Astrocyte (in vitro differentiated cells and primary cell): Measurements from ENCODE around the gene GFER. TPM values are rescaled to one million over a fixed set of nuclear protein-coding genes. Genes with fewer than 3 reads are reported as not detected.

Experiments used
- DNase-seq: peaks from one replicate; pipeline ENCODE4 v3.0.0-alpha.2; 2010; ENCODE audit warnings: low read depth
- FAIRE-seq: peaks from 2 replicates; lab custom pipeline; 2011; peaks lifted over from hg19 to GRCh38; lab: Jason Lieb, UNC
- H2AFZ ChIP-seq: 2 replicates; pipeline ENCODE4 v1.6.0; 2012; ENCODE audit warnings: low read depth, low read length, inconsistent platforms
- H3K27ac ChIP-seq: 2 replicates; pipeline ENCODE4 v1.5.1; 2011; ENCODE audit warnings: low read depth, low read length, inconsistent platforms
- H3K27me3 ChIP-seq: 2 replicates; pipeline ENCODE4 v1.6.0; 2011; ENCODE audit warnings: low read length, inconsistent platforms; ENCODE audit not compliant: insufficient read depth
- H3K36me3 ChIP-seq: 2 replicates; pipeline ENCODE4 v1.5.1; 2011; ENCODE audit warnings: low read length, inconsistent platforms; ENCODE audit not compliant: insufficient read depth
- H3K4me1 ChIP-seq: 2 replicates; pipeline ENCODE4 v1.5.1; 2011; ENCODE audit warnings: low read length, inconsistent platforms; ENCODE audit not compliant: insufficient read depth
- H3K4me2 ChIP-seq: 2 replicates; pipeline ENCODE4 v1.6.0; 2012; ENCODE audit warnings: low read length, inconsistent platforms
- H3K4me3 ChIP-seq: 2 replicates; pipeline ENCODE4 v1.5.1; 2011; ENCODE audit warnings: low read depth, mild to moderate bottlenecking, low read length, inconsistent platforms; ENCODE audit not compliant: insufficient read depth
- H3K79me2 ChIP-seq: 2 replicates; pipeline ENCODE4 v1.6.0; 2012; ENCODE audit warnings: mild to moderate bottlenecking, low read length, inconsistent platforms; ENCODE audit not compliant: insufficient read depth
- H3K9ac ChIP-seq: 2 replicates; pipeline ENCODE4 v1.6.0; 2012; ENCODE audit warnings: mild to moderate bottlenecking, low read length, inconsistent platforms
- H3K9me3 ChIP-seq: 2 replicates; pipeline ENCODE4 v1.5.1; 2012; ENCODE audit warnings: low read depth, mild to moderate bottlenecking, low read length, inconsistent platforms; ENCODE audit not compliant: insufficient read depth
- H4K20me1 ChIP-seq: 2 replicates; pipeline ENCODE4 v1.6.0; 2012; ENCODE audit warnings: low read length, inconsistent platforms; ENCODE audit not compliant: insufficient read depth
- H3K27ac Mint-ChIP-seq: one replicate; pipeline ENCODE4 v1.8.0; 2021; ENCODE audit warnings: mild to moderate bottlenecking, mixed read lengths; ENCODE audit not compliant: unreplicated experiment
- H3K27me3 Mint-ChIP-seq: one replicate; pipeline ENCODE4 v1.8.0; 2021; ENCODE audit warnings: low read depth, mixed read lengths; ENCODE audit not compliant: unreplicated experiment
- H3K36me3 Mint-ChIP-seq: one replicate; pipeline ENCODE4 v1.8.0; 2021; ENCODE audit warnings: low read depth, mixed read lengths; ENCODE audit not compliant: unreplicated experiment
- H3K4me1 Mint-ChIP-seq: one replicate; pipeline ENCODE4 v1.8.0; 2021; ENCODE audit warnings: low read depth, mixed read lengths; ENCODE audit not compliant: unreplicated experiment
- H3K4me3 Mint-ChIP-seq: one replicate; pipeline ENCODE4 v1.8.0; 2021; ENCODE audit warnings: mild to moderate bottlenecking, moderate library complexity, mixed read lengths; ENCODE audit not compliant: unreplicated experiment
- H3K9me3 Mint-ChIP-seq: one replicate; pipeline ENCODE4 v1.8.0; 2021; ENCODE audit warnings: mild to moderate bottlenecking, mixed read lengths; ENCODE audit not compliant: unreplicated experiment
- EZH2 ChIP-seq: IDR thresholded peaks from 2 replicates; pipeline ENCODE4 v1.6.1; 2012; ENCODE audit warnings: mild to moderate bottlenecking, low read length, inconsistent platforms; ENCODE audit not compliant: insufficient read depth
- total RNA-seq: library from RNA; stranded (reverse); gene quantifications from 2 replicates; pipeline ENCODE4 v1.2.1, GENCODE V29; 2021
- TF ChIP-seq, protein P1 (sequence below): IDR thresholded peaks from 2 replicates; pipeline ENCODE4 v1.5.1; 2011; ENCODE audit warnings: low read depth, mild to moderate bottlenecking, inconsistent platforms, low read length, moderate library complexity; ENCODE audit not compliant: insufficient read depth

The GFER gene
- total RNA-seq, 1 donor from 2014 or later: 30.4 TPM

DNA sequence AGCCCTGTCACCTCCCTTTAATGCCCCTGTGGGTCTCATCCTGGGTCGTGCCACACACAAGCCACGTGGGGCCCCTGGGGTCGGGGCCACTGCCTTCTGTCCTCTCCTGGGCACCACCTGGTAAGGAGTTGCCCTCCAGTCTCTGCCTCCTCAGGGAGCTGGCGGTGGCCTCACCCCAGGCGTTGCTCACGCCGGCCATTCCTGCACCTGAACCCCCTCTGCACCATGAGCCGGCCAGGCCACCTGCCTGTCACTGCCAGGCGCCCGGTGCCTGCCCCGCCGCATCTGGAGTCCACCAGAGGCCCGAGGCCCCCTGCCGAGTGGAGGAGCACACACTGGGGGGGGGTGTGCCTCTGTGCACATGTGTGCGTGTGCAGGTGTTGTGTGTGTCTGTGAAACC, 53.1 kb downstream of the GFER start:
- H3K36me3 Mint-ChIP-seq: no peaks in the 10 kb centered on the region
- no peaks in the 10 kb centered on the region for H3K27me3 ChIP-seq

More for the DNA sequence above, 53.1 kb downstream of the GFER start:
- Histone ChIP-seq H3K27ac (no peak overlapping the region), H3K4me2 (no peak overlapping the region), H3K79me2 (peaks cover 45% of the 10 kb centered on the region), H2AFZ (no peak overlapping the region), H3K36me3 (no peaks in the 10 kb centered on the region), H3K4me1 (peaks cover 83% of the 10 kb centered on the region), H3K4me3 (no peak overlapping the region), H3K9ac (no peak overlapping the region), H3K9me3 (no peaks in the 10 kb centered on the region), H4K20me1 (peaks cover 3% of the 10 kb centered on the region)
- Mint-ChIP-seq H3K9me3 (no peaks in the 10 kb centered on the region), H3K4me1 (peaks cover 15% of the 10 kb centered on the region), H3K4me3 (no peak overlapping the region), H3K27ac (no peak overlapping the region), H3K27me3 (no peaks in the 10 kb centered on the region)
- DNase-seq (no peak), FAIRE-seq (no peak)
- no peak for TF ChIP-seq EZH2
- TF ChIP-seq, protein P1, sequence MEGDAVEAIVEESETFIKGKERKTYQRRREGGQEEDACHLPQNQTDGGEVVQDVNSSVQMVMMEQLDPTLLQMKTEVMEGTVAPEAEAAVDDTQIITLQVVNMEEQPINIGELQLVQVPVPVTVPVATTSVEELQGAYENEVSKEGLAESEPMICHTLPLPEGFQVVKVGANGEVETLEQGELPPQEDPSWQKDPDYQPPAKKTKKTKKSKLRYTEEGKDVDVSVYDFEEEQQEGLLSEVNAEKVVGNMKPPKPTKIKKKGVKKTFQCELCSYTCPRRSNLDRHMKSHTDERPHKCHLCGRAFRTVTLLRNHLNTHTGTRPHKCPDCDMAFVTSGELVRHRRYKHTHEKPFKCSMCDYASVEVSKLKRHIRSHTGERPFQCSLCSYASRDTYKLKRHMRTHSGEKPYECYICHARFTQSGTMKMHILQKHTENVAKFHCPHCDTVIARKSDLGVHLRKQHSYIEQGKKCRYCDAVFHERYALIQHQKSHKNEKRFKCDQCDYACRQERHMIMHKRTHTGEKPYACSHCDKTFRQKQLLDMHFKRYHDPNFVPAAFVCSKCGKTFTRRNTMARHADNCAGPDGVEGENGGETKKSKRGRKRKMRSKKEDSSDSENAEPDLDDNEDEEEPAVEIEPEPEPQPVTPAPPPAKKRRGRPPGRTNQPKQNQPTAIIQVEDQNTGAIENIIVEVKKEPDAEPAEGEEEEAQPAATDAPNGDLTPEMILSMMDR: no peak

Other genes starting within 250 kb of the GFER start
- gene NME3, start 212.7 kb upstream of the GFER start, total RNA-seq: 36.3 and 42.7 TPM in 2 replicates
- 21.4 and 23.3 TPM in 2 replicates for gene EME2, start 211.4 kb upstream of the GFER start, total RNA-seq
- 74.0 and 80.2 TPM in 2 replicates for gene MRPS34, start 211.1 kb upstream of the GFER start, total RNA-seq
- gene SPSB3, start 201.6 kb upstream of the GFER start, total RNA-seq: 21.8 and 23.3 TPM in 2 replicates
- gene NUBP2, start 201.2 kb upstream of the GFER start, total RNA-seq: 41.4 and 45.2 TPM in 2 replicates
- not detected in 2 replicates for gene IGFALS, start 190.5 kb upstream of the GFER start, total RNA-seq
- gene HAGH, start 157.4 kb upstream of the GFER start, total RNA-seq: 35.9 and 36.9 TPM in 2 replicates
- gene FAHD1, start 157.0 kb upstream of the GFER start, total RNA-seq: 24.0 and 25.8 TPM in 2 replicates
- gene MEIOB, start 112.0 kb upstream of the GFER start, total RNA-seq: 0.16 TPM in 1 of 2 replicates, not detected in the other
- gene HS3ST6, start 65.8 kb upstream of the GFER start, total RNA-seq: not detected in 2 replicates
- 23.7 and 25.8 TPM in 2 replicates for gene MSRB1, start 41.0 kb upstream of the GFER start, total RNA-seq
- gene RPL3L, start 29.5 kb upstream of the GFER start, total RNA-seq: not detected in 2 replicates
- 149 and 153 TPM in 2 replicates for gene NDUFB10, start 24.7 kb upstream of the GFER start, total RNA-seq
- gene RPS2, start 19.4 kb upstream of the GFER start, total RNA-seq: 2,350 and 2,534 TPM in 2 replicates
- gene RNF151, start 17.3 kb upstream of the GFER start, total RNA-seq: not detected in 2 replicates
- 24.4 and 28.5 TPM in 2 replicates for gene TBL3, start 12.1 kb upstream of the GFER start, total RNA-seq
- 0.89 TPM in 1 of 2 replicates, not detected in the other for gene NOXO1, start 2.7 kb upstream of the GFER start, total RNA-seq
- gene SYNGR3, start 5.8 kb downstream of the GFER start, total RNA-seq: 4.8 and 6.0 TPM in 2 replicates
- gene ZNF598, start 25.6 kb downstream of the GFER start, total RNA-seq: 46.0 and 50.0 TPM in 2 replicates
- gene NPW, start 35.6 kb downstream of the GFER start, total RNA-seq: 2.1 and 2.9 TPM in 2 replicates
- 92.5 and 106 TPM in 2 replicates for gene NHERF2, start 42.7 kb downstream of the GFER start, total RNA-seq
- gene NTHL1, start 63.6 kb downstream of the GFER start, total RNA-seq: 13.2 and 13.7 TPM in 2 replicates
- 89.5 and 94.6 TPM in 2 replicates for gene TSC2, start 63.8 kb downstream of the GFER start, total RNA-seq
- 112 and 128 TPM in 2 replicates for gene PKD1, start 151.7 kb downstream of the GFER start, total RNA-seq
- gene RAB26, start 164.4 kb downstream of the GFER start, total RNA-seq: 1.2 and 1.4 TPM in 2 replicates
- gene TRAF7, start 171.6 kb downstream of the GFER start, total RNA-seq: 92.1 and 93.1 TPM in 2 replicates
- 0.66 and 1.3 TPM in 2 replicates for gene CASKIN1, start 212.4 kb downstream of the GFER start, total RNA-seq
- 32.6 and 34.7 TPM in 2 replicates for gene MLST8, start 221.3 kb downstream of the GFER start, total RNA-seq
- gene BRICD5, start 226.7 kb downstream of the GFER start, total RNA-seq: 6.4 and 7.0 TPM in 2 replicates
- 19.4 and 21.1 TPM in 2 replicates for gene PGP, start 230.6 kb downstream of the GFER start, total RNA-seq
- gene E4F1, start 239.4 kb downstream of the GFER start, total RNA-seq: 22.5 and 22.8 TPM in 2 replicates